Measurements from ENCODE around the gene CAMK1D. TPM values are rescaled to one million over a fixed set of nuclear protein-coding genes. Genes with fewer than 3 reads are reported as not detected.

The CAMK1D gene
- total RNA-seq, 1 experiment from 2014 or later = 10.2 TPM

- no peaks in the 10 kb centered on the region for H3K4me1 Mint-ChIP-seq
- peaks cover 8% of the 10 kb centered on the region for H3K9me3 Mint-ChIP-seq
- no peak overlapping the region for H3K27ac Mint-ChIP-seq
- CTCF ChIA-PET = no interaction called here
- ATAC-seq (no peak), DNase-seq (ENCODE audit: low spot score) (no peak)
- POLR2A ChIA-PET = no interaction called here
- no peak overlapping the region for H3K4me3 Mint-ChIP-seq
- TF ChIP-seq, protein P1, sequence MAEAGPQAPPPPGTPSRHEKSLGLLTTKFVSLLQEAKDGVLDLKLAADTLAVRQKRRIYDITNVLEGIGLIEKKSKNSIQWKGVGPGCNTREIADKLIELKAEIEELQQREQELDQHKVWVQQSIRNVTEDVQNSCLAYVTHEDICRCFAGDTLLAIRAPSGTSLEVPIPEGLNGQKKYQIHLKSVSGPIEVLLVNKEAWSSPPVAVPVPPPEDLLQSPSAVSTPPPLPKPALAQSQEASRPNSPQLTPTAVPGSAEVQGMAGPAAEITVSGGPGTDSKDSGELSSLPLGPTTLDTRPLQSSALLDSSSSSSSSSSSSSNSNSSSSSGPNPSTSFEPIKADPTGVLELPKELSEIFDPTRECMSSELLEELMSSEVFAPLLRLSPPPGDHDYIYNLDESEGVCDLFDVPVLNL (CRISPR knock-in tag; IDR thresholded peaks at IDR 0.05; ENCODE audit: borderline replicate concordance, low read depth) = no peak
- TF ChIP-seq, protein P2, sequence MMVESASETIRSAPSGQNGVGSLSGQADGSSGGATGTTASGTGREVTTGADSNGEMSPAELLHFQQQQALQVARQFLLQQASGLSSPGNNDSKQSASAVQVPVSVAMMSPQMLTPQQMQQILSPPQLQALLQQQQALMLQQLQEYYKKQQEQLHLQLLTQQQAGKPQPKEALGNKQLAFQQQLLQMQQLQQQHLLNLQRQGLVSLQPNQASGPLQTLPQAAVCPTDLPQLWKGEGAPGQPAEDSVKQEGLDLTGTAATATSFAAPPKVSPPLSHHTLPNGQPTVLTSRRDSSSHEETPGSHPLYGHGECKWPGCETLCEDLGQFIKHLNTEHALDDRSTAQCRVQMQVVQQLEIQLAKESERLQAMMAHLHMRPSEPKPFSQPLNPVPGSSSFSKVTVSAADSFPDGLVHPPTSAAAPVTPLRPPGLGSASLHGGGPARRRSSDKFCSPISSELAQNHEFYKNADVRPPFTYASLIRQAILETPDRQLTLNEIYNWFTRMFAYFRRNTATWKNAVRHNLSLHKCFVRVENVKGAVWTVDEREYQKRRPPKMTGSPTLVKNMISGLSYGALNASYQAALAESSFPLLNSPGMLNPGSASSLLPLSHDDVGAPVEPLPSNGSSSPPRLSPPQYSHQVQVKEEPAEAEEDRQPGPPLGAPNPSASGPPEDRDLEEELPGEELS (CRISPR knock-in tag; IDR thresholded peaks at IDR 0.05) = no peak
- TF ChIP-seq, protein P3, sequence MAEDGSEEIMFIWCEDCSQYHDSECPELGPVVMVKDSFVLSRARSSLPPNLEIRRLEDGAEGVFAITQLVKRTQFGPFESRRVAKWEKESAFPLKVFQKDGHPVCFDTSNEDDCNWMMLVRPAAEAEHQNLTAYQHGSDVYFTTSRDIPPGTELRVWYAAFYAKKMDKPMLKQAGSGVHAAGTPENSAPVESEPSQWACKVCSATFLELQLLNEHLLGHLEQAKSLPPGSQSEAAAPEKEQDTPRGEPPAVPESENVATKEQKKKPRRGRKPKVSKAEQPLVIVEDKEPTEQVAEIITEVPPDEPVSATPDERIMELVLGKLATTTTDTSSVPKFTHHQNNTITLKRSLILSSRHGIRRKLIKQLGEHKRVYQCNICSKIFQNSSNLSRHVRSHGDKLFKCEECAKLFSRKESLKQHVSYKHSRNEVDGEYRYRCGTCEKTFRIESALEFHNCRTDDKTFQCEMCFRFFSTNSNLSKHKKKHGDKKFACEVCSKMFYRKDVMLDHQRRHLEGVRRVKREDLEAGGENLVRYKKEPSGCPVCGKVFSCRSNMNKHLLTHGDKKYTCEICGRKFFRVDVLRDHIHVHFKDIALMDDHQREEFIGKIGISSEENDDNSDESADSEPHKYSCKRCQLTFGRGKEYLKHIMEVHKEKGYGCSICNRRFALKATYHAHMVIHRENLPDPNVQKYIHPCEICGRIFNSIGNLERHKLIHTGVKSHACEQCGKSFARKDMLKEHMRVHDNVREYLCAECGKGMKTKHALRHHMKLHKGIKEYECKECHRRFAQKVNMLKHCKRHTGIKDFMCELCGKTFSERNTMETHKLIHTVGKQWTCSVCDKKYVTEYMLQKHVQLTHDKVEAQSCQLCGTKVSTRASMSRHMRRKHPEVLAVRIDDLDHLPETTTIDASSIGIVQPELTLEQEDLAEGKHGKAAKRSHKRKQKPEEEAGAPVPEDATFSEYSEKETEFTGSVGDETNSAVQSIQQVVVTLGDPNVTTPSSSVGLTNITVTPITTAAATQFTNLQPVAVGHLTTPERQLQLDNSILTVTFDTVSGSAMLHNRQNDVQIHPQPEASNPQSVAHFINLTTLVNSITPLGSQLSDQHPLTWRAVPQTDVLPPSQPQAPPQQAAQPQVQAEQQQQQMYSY (CRISPR knock-in tag; IDR thresholded peaks at IDR 0.05) = no peak
- peaks cover 1% of the 10 kb centered on the region for H3K36me3 Mint-ChIP-seq
- H3K27me3 Mint-ChIP-seq (ENCODE audit: low read depth) = no peaks in the 10 kb centered on the region
Measured at GRCh38 chr10:12675186-12675585, 325.8 kb downstream of the CAMK1D start.

GRCh38 chr10:12679636-12680035 is 330.3 kb downstream of the CAMK1D start:
- Mint-ChIP-seq H3K4me1 (no peaks in the 10 kb centered on the region), H3K4me3 (no peak overlapping the region), H3K9me3 (peaks cover 3% of the 10 kb centered on the region; the same call in 1 of the 2 replicates), H3K36me3 (no peaks in the 10 kb centered on the region), H3K27ac (no peak overlapping the region), H3K27me3 (ENCODE audit: low read depth) (no peaks in the 10 kb centered on the region)
- POLR2A ChIA-PET = no interaction called here
- CTCF ChIA-PET = no interaction called here
- no peak for DNase-seq (ENCODE audit: low spot score)
- ATAC-seq = no peak
- TF ChIP-seq MXD4 (CRISPR knock-in tag; IDR thresholded peaks at IDR 0.05; ENCODE audit: borderline replicate concordance) (no peak), IRF2 (CRISPR knock-in tag; IDR thresholded peaks at IDR 0.05; ENCODE audit: borderline replicate concordance, low read depth) (no peak), SOX15 (CRISPR knock-in tag; IDR thresholded peaks at IDR 0.05) (no peak), ZNF532 (CRISPR knock-in tag; IDR thresholded peaks at IDR 0.05; ENCODE audit: borderline replicate concordance) (no peak), GABPB1 (CRISPR knock-in tag; IDR thresholded peaks at IDR 0.05) (no peak), IRF1 (CRISPR knock-in tag; IDR thresholded peaks at IDR 0.05) (no peak), ESRRA (CRISPR knock-in tag; IDR thresholded peaks at IDR 0.05; ENCODE audit: borderline replicate concordance) (no peak), ZBTB43 (CRISPR knock-in tag; IDR thresholded peaks at IDR 0.05) (no peak), ZBTB21 (CRISPR knock-in tag; IDR thresholded peaks at IDR 0.05; ENCODE audit: borderline replicate concordance) (no peak), AR (CRISPR knock-in tag; IDR thresholded peaks at IDR 0.05) (no peak)
- TF ChIP-seq, protein P3 (CRISPR knock-in tag; IDR thresholded peaks at IDR 0.05) = no peak

All from WTC11 (cell line).